H9 (cell line): ENCODE data around the gene SNRPD1. TPM values are rescaled to one million over a fixed set of nuclear protein-coding genes. Genes with fewer than 3 reads are reported as not detected.

Experiments used
- DNase-seq: peaks from one replicate; pipeline ENCODE4 v3.0.0-alpha.2; 2017
- H2AFZ ChIP-seq: one replicate; pipeline ENCODE4 v1.6.1; 2013; ENCODE audit warnings: mild to moderate bottlenecking, low read length, control low read depth, moderate library complexity
- H2AK5ac ChIP-seq: 2 replicates; pipeline ENCODE4 v1.6.1; 2013; ENCODE audit warnings: low read length, control low read depth, mixed read lengths; ENCODE audit not compliant: insufficient read length
- H2BK120ac ChIP-seq: one replicate; pipeline ENCODE4 v1.6.1; 2013; ENCODE audit warnings: low read depth, mild to moderate bottlenecking, low read length, control low read depth, inconsistent platforms; ENCODE audit not compliant: poor library complexity, severe bottlenecking
- H2BK12ac ChIP-seq: 2 replicates; pipeline ENCODE4 v1.6.1; 2013; ENCODE audit warnings: low read length, control low read depth, mixed read lengths, low read depth; ENCODE audit not compliant: insufficient read length
- H2BK15ac ChIP-seq: 2 replicates; pipeline ENCODE4 v1.6.1; 2013; ENCODE audit warnings: low read depth, low read length, control low read depth
- H2BK20ac ChIP-seq: one replicate; pipeline ENCODE4 v1.6.1; 2013; ENCODE audit warnings: low read depth, mild to moderate bottlenecking, low read length, control low read depth, inconsistent platforms; ENCODE audit not compliant: poor library complexity, severe bottlenecking
- H2BK5ac ChIP-seq: 2 replicates; pipeline ENCODE4 v1.6.1; 2013; ENCODE audit warnings: low read length, control low read depth, mixed read lengths; ENCODE audit not compliant: insufficient read length
- H3K14ac ChIP-seq: 2 replicates; pipeline ENCODE4 v1.6.1; 2013; ENCODE audit warnings: low read length, control low read depth; ENCODE audit not compliant: insufficient read depth
- H3K18ac ChIP-seq: 2 replicates; pipeline ENCODE4 v1.6.1; 2013; ENCODE audit warnings: low read depth, mild to moderate bottlenecking, mixed read lengths, low read length, control low read depth; ENCODE audit not compliant: insufficient read length
- H3K23ac ChIP-seq: 2 replicates; pipeline ENCODE4 v1.6.1; 2013; ENCODE audit warnings: low read length, control low read depth, mixed read lengths, low read depth; ENCODE audit not compliant: insufficient read length
- H3K23me2 ChIP-seq: 2 replicates; pipeline ENCODE4 v1.6.1; 2013; ENCODE audit warnings: low read depth, mild to moderate bottlenecking, mixed read lengths, low read length, control low read depth; ENCODE audit not compliant: insufficient read length, poor library complexity, severe bottlenecking
- H3K27ac ChIP-seq: 2 replicates; pipeline ENCODE4 v1.5.1; 2013; ENCODE audit warnings: low read length, control low read depth, mixed read lengths, low read depth; ENCODE audit not compliant: insufficient read length
- H3K27me3 ChIP-seq: 2 replicates; pipeline ENCODE4 v1.6.1; 2013; ENCODE audit warnings: low read length, control low read depth, inconsistent platforms; ENCODE audit not compliant: insufficient read depth
- H3K4ac ChIP-seq: 2 replicates; pipeline ENCODE4 v1.6.1; 2013; ENCODE audit warnings: low read depth, mild to moderate bottlenecking, control low read depth, inconsistent platforms, low read length, moderate library complexity
- H3K4me1 ChIP-seq: 2 replicates; pipeline ENCODE4 v1.6.1; 2013; ENCODE audit warnings: low read length, control low read depth, inconsistent platforms; ENCODE audit not compliant: insufficient read depth
- H3K4me2 ChIP-seq: 2 replicates; pipeline ENCODE4 v1.6.1; 2013; ENCODE audit warnings: low read length, control low read depth, mixed read lengths; ENCODE audit not compliant: insufficient read length, insufficient read depth
- H3K56ac ChIP-seq: 2 replicates; pipeline ENCODE4 v1.6.1; 2013; ENCODE audit warnings: low read depth, mild to moderate bottlenecking, mixed read lengths, low read length, control low read depth; ENCODE audit not compliant: insufficient read length
- H3K79me1 ChIP-seq: 2 replicates; pipeline ENCODE4 v1.6.1; 2013; ENCODE audit warnings: low read depth, mild to moderate bottlenecking, moderate library complexity, low read length, control low read depth, inconsistent platforms; ENCODE audit not compliant: insufficient read depth, poor library complexity, severe bottlenecking
- H3K79me2 ChIP-seq: 2 replicates; pipeline ENCODE4 v1.6.1; 2013; ENCODE audit warnings: low read length, control low read depth, inconsistent platforms; ENCODE audit not compliant: insufficient read depth
- H3K9ac ChIP-seq: 2 replicates; pipeline ENCODE4 v1.6.1; 2013; ENCODE audit warnings: low read length, control low read depth, mixed read lengths; ENCODE audit not compliant: insufficient read length; ENCODE audit errors: extremely low read depth
- H3K9me3 ChIP-seq: one replicate; pipeline ENCODE4 v1.6.1; 2013; ENCODE audit warnings: low read depth, low read length, inconsistent platforms; ENCODE audit not compliant: control insufficient read depth
- H3T11ph ChIP-seq: one replicate; pipeline ENCODE4 v1.6.1; 2013; ENCODE audit warnings: mild to moderate bottlenecking, low read length, control low read depth, inconsistent platforms
- H4K20me1 ChIP-seq: one replicate; pipeline ENCODE4 v1.6.1; 2013; ENCODE audit not compliant: control insufficient read depth, insufficient read length, insufficient read depth
- H4K5ac ChIP-seq: 2 replicates; pipeline ENCODE4 v1.6.1; 2013; ENCODE audit warnings: low read depth, mild to moderate bottlenecking, mixed read lengths, low read length, control low read depth; ENCODE audit not compliant: insufficient read length
- H4K8ac ChIP-seq: replicated peaks from 2 replicates; pipeline ENCODE4 v1.6.1; 2013; ENCODE audit warnings: low read length, control low read depth, mixed read lengths, low read depth; ENCODE audit not compliant: insufficient read length
- H4K91ac ChIP-seq: 2 replicates; pipeline ENCODE4 v1.6.1; 2013; ENCODE audit warnings: low read depth, mild to moderate bottlenecking, moderate library complexity, mixed read lengths, low read length, control low read depth; ENCODE audit not compliant: insufficient read length
- H3K27ac Mint-ChIP-seq, 3 experiments: 2 replicates in 2 of 3; 3 replicates in 1 of 3; pipeline ENCODE4 v1.8.0; 2020 to 2021; ENCODE audit warnings: mixed read lengths in 3 of 3, mild to moderate bottlenecking in 1 of 3, moderate library complexity in 1 of 3
- H3K27me3 Mint-ChIP-seq: 2 replicates; pipeline ENCODE4 v1.8.0; 2021; ENCODE audit warnings: low read depth, mild to moderate bottlenecking, moderate library complexity, mixed read lengths
- H3K36me3 Mint-ChIP-seq, 3 experiments: 2 replicates in 2 of 3; 3 replicates in 1 of 3; pipeline ENCODE4 v1.8.0; 2020 to 2021; ENCODE audit warnings: low read depth in 3 of 3, mixed read lengths in 3 of 3; ENCODE audit not compliant: insufficient read depth in 1 of 3
- H3K4me1 Mint-ChIP-seq, 2 experiments: 2 replicates each; pipeline ENCODE4 v1.8.0; 2020; ENCODE audit warnings: mixed read lengths in 2 of 2
- H3K4me3 Mint-ChIP-seq, 2 experiments: 2 replicates in 1 of 2; 3 replicates in 1 of 2; pipeline ENCODE4 v1.8.0; 2020 to 2021; ENCODE audit warnings: mild to moderate bottlenecking in 2 of 2, mixed read lengths in 2 of 2, moderate library complexity in 1 of 2
- H3K9me3 Mint-ChIP-seq, 2 experiments: 2 replicates in 1 of 2; 3 replicates in 1 of 2; pipeline ENCODE4 v1.8.0; 2020; ENCODE audit warnings: mild to moderate bottlenecking in 2 of 2, mixed read lengths in 2 of 2, moderate library complexity in 1 of 2
- CTCF ChIP-seq: fragments of 200-600 bp; sonication (generic); conservative IDR thresholded peaks from 3 replicates; pipeline ENCODE4 v1.8.0; 2021; ENCODE audit warnings: antibody characterized with exemption, mild to moderate bottlenecking
- WGBS: extraction: QIAGEN DNeasy Blood & Tissue Kit; methylation state at CpG from one replicate; pipeline ENCODE4 v1.1.7; 2013; ENCODE audit warnings: missing lambda C conversion rate, low lambda C conversion rate, mixed read lengths; ENCODE audit not compliant: insufficient read length; ENCODE audit errors: extremely low coverage; 5-methylcytosine and 5-hydroxymethylcytosine counted together
- total RNA-seq: library from RNA; stranded (reverse); gene quantifications from 2 replicates; pipeline ENCODE4 v1.2.1, GENCODE V29; 2021

The SNRPD1 gene
- total RNA-seq, 1 experiment from 2014 or later = 178 TPM

GRCh38 chr18:21634588-21635199, 22.6 kb downstream of the SNRPD1 start:
- H3K18ac ChIP-seq = no peak overlapping the region
- H2BK12ac ChIP-seq = no peak overlapping the region
- H3K9me3 Mint-ChIP-seq = no peaks in the 10 kb centered on the region
- H3K4me2 ChIP-seq = no peak overlapping the region
- no peak overlapping the region for H4K5ac ChIP-seq
- H3K36me3 Mint-ChIP-seq = peaks cover 22 to 50% (median 34%) of the 10 kb centered on the region in 3 experiments; a peak in 6 of 7 replicates
- no peak for TF ChIP-seq CTCF
- H3K23ac ChIP-seq = no peak overlapping the region
- H2BK5ac ChIP-seq = no peak overlapping the region
- no peak overlapping the region for H3K4me3 Mint-ChIP-seq
- H3T11ph ChIP-seq = no peak overlapping the region
- no peaks in the 10 kb centered on the region for H3K4me1 ChIP-seq
- H3K9ac ChIP-seq = no peak overlapping the region
- DNase-seq = no peak
- no peaks in the 10 kb centered on the region for H3K4me1 Mint-ChIP-seq
- no peak overlapping the region for H4K8ac ChIP-seq
- no peaks in the 10 kb centered on the region for H3K9me3 ChIP-seq
- H3K27ac Mint-ChIP-seq = peak overlapping the region in 1 of 3 experiments; percentile 53; a peak in 2 of 7 replicates
- no peak overlapping the region for H4K91ac ChIP-seq
- H2BK15ac ChIP-seq = no peak overlapping the region
- no peaks in the 10 kb centered on the region for H3K23me2 ChIP-seq
- no peak overlapping the region for H2AFZ ChIP-seq
- H4K20me1 ChIP-seq = no peaks in the 10 kb centered on the region
- no peak overlapping the region for H2BK120ac ChIP-seq
- H3K4ac ChIP-seq = no peak overlapping the region
- H3K27me3 ChIP-seq = no peaks in the 10 kb centered on the region
- no peaks in the 10 kb centered on the region for H3K27me3 Mint-ChIP-seq
- no peak overlapping the region for H2AK5ac ChIP-seq
- no peak overlapping the region for H2BK20ac ChIP-seq
- H3K27ac ChIP-seq = no peak overlapping the region
- peaks cover 3% of the 10 kb centered on the region for H3K79me1 ChIP-seq
- no peaks in the 10 kb centered on the region for H3K79me2 ChIP-seq
- H3K56ac ChIP-seq = no peak overlapping the region
- no peak overlapping the region for H3K14ac ChIP-seq
- WGBS = no CpG with 5 or more reads among the region's 4 CpGs
